HepG2 (cell line): Measurements from ENCODE around the gene CHMP4B. TPM values are rescaled to one million over a fixed set of nuclear protein-coding genes. Genes with fewer than 3 reads are reported as not detected.

Source experiments
- ATAC-seq: fragments of 200-7000 bp; cut with Tn5 transposase; 3 replicates; pipeline ENCODE4 v1.9.1; 2020; ENCODE audit warnings: mild to moderate bottlenecking, moderate library complexity
- BruUV-seq: library from RNA; stranded (reverse); fragments of 400-500 nt; replicated peaks from 2 replicates; lab custom pipeline; 2021; lab: Mats Ljungman, UMichigan
- CTCF ChIA-PET: fragments of 300-600 bp; formaldehyde crosslinking; extraction: SDS; loops from one replicate; lab custom pipeline; 2021; ENCODE audit warnings: low total read pairs, inconsistent platforms, low intra/inter-chr PET ratio; lab: Yijun Ruan, JAX
- POLR2A ChIA-PET: fragments of 350-600 bp; sonication (Branson Sonifier 250); formaldehyde crosslinking; loops from one replicate; lab custom pipeline; 2020; ENCODE audit warnings: antibody characterized with exemption, inconsistent platforms; lab: Yijun Ruan, JAX
- DNase-seq: peaks from one replicate; pipeline ENCODE4 v3.0.0-alpha.2; 2015; ENCODE audit warnings: low spot score
- FAIRE-seq: peaks from 3 replicates; lab custom pipeline; 2011; peaks lifted over from hg19 to GRCh38; lab: Jason Lieb, UNC
- H2AFZ ChIP-seq: one replicate; pipeline ENCODE4 v1.6.1; 2011; ENCODE audit warnings: low read length, inconsistent platforms
- H3K27ac ChIP-seq: fragments of 300-600 bp; 3 replicates; pipeline ENCODE4 v1.8.0; 2011; ENCODE audit warnings: mixed run types, mild to moderate bottlenecking, mixed read lengths, low read length, inconsistent platforms; ENCODE audit not compliant: insufficient read depth; ENCODE audit errors: extremely low read length
- H3K27me3 ChIP-seq, 2 experiments: fragments of 200-600 bp in 1 of 2; 2 replicates in 1 of 2; 3 replicates in 1 of 2; pipeline versions ENCODE4 v1.6.0 to v1.8.0; 2011; ENCODE audit warnings: low read length in 2 of 2, mild to moderate bottlenecking in 2 of 2, moderate library complexity in 2 of 2, inconsistent platforms in 1 of 2; ENCODE audit not compliant: insufficient read depth in 2 of 2, control insufficient read depth in 1 of 2
- H3K36me3 ChIP-seq, 2 experiments: fragments of 200-600 bp in 1 of 2; replicated peaks in 1 of 2; 2 replicates in 1 of 2; 3 replicates in 1 of 2; pipeline versions ENCODE4 v1.5.1 to v1.8.0; 2011; ENCODE audit warnings: low read length in 2 of 2, inconsistent platforms in 1 of 2; ENCODE audit not compliant: insufficient read depth in 2 of 2, control insufficient read depth in 1 of 2
- H3K4me1 ChIP-seq: 2 replicates; pipeline ENCODE4 v1.5.1; 2012; ENCODE audit warnings: low read length, inconsistent platforms; ENCODE audit not compliant: insufficient read depth
- H3K4me2 ChIP-seq: 2 replicates; pipeline ENCODE4 v1.6.0; 2011; ENCODE audit warnings: low read depth, low read length, inconsistent platforms
- H3K4me3 ChIP-seq, 3 experiments: fragments of 200-600 bp in 1 of 3; sonication (generic), shearing (Covaris generic) in 1 of 3; replicated peaks in 1 of 3; 2 replicates each; pipeline ENCODE4 v1.5.1; 2011 to 2016; ENCODE audit warnings: low read length in 3 of 3, inconsistent platforms in 2 of 3, low read depth in 2 of 3, mild to moderate bottlenecking in 2 of 3, control low read depth in 1 of 3, mixed read lengths in 1 of 3; ENCODE audit not compliant: insufficient read depth in 1 of 3
- H3K79me2 ChIP-seq: one replicate; pipeline ENCODE4 v1.6.1; 2011; ENCODE audit warnings: low read length, inconsistent platforms; ENCODE audit not compliant: insufficient read depth
- H3K9ac ChIP-seq: 2 replicates; pipeline ENCODE4 v1.6.0; 2011; ENCODE audit warnings: mild to moderate bottlenecking, low read depth, low read length, inconsistent platforms; ENCODE audit not compliant: insufficient read depth
- H3K9me3 ChIP-seq: 2 replicates; pipeline ENCODE4 v1.5.1; 2012; ENCODE audit warnings: mild to moderate bottlenecking, low read length
- H4K20me1 ChIP-seq: 2 replicates; pipeline ENCODE4 v1.6.0; 2011; ENCODE audit warnings: inconsistent platforms, mild to moderate bottlenecking, low read length, moderate library complexity; ENCODE audit not compliant: insufficient read depth
- CBFB ChIP-seq: sonication (generic); formaldehyde crosslinking; IDR thresholded peaks from 2 replicates; pipeline ENCODE4 v1.4.0; 2020; ENCODE audit warnings: missing genetic modification reagents
- CC2D1A ChIP-seq: sonication (generic); formaldehyde crosslinking; IDR thresholded peaks from 2 replicates; pipeline ENCODE4 v1.8.1; 2023; ENCODE audit warnings: mild to moderate bottlenecking, missing genetic modification reagents
- GTF2F1 ChIP-seq: fragments of 150-350 bp; IDR thresholded peaks from 2 replicates; pipeline ENCODE4 v1.6.1; 2014; ENCODE audit warnings: low read length
- JUNB ChIP-seq: sonication (generic); formaldehyde crosslinking; IDR thresholded peaks from 2 replicates; pipeline ENCODE4 v1.8.0; 2022; ENCODE audit warnings: missing genetic modification reagents, mild to moderate bottlenecking, borderline replicate concordance
- PAF1 ChIP-seq: IDR thresholded peaks from 2 replicates; pipeline ENCODE4 v1.6.1; 2016; ENCODE audit warnings: missing genetic modification reagents, missing compliant biosample characterization
- RBM22 ChIP-seq: fragments of 200-400 bp; formaldehyde crosslinking; optimal IDR thresholded peaks from 2 replicates; pipeline ENCODE3; 2017; ENCODE audit warnings: mild to moderate bottlenecking, low read length, moderate library complexity
- SALL1 ChIP-seq: sonication (generic); formaldehyde crosslinking; IDR thresholded peaks from 2 replicates; pipeline ENCODE4 v1.8.0; 2022; ENCODE audit warnings: mild to moderate bottlenecking, missing genetic modification reagents
- SATB2 ChIP-seq: sonication (generic); formaldehyde crosslinking; IDR thresholded peaks from 2 replicates; pipeline ENCODE4 v1.5.0; 2020; ENCODE audit warnings: missing genetic modification reagents
- SMAD3 ChIP-seq: sonication (generic); formaldehyde crosslinking; IDR thresholded peaks from 2 replicates; pipeline ENCODE4 v1.4.0; 2020; ENCODE audit warnings: missing genetic modification reagents
- ZNF333 ChIP-seq: sonication (generic); formaldehyde crosslinking; IDR thresholded peaks from 2 replicates; pipeline ENCODE4 v1.4.0; 2020; ENCODE audit warnings: mild to moderate bottlenecking, missing genetic modification reagents, borderline replicate concordance
- ZNF781 ChIP-seq: sonication (generic); formaldehyde crosslinking; IDR thresholded peaks from 2 replicates; pipeline ENCODE4 v1.5.1; 2020; ENCODE audit warnings: borderline replicate concordance, mild to moderate bottlenecking, missing genetic modification reagents; ENCODE audit errors: not compliant biosample characterization
- ZSCAN9 ChIP-seq: IDR thresholded peaks from 2 replicates; pipeline ENCODE4 v1.6.1; 2016; ENCODE audit warnings: borderline replicate concordance
- WGBS: methylation state at CpG from one replicate; pipeline ENCODE4 v1.1.6; 2017; ENCODE audit warnings: low lambda C conversion rate; 5-methylcytosine and 5-hydroxymethylcytosine counted together
- in situ Hi-C: cut with HindIII; loops from 2 replicates; pipeline ENCODE4 v1.10.0; 2017; ENCODE audit warnings: low pct_unique_long_range_greater_than_20kb; ENCODE audit not compliant: extremely low pct_ligation_motif_present
- intact Hi-C: fragments of 100-400 bp; cut with micrococcal nuclease; formaldehyde crosslinking; loops from one replicate; pipeline ENCODE4 v1.10.0; 2022; ENCODE audit not compliant: unreplicated experiment
- polyA plus RNA-seq, 8 experiments: library from polyadenylated mRNA; depleted of rRNA in 3 of 8; stranded (reverse) in 7 of 8; unstranded in 1 of 8; fragments of >200 nt; fragmentation: Illumina TruSeq in 4 of 8; extraction: Trizol in 4 of 8; gene quantifications; 2 replicates each; pipeline versions ENCODE4 v1.2.1 to v1.2.3, GENCODE V29; 2011 to 2016; ENCODE audit warnings: low read depth in 4 of 8, missing spikeins in 1 of 8, mixed read lengths in 1 of 8; ENCODE audit not compliant: insufficient read depth in 1 of 8
- total RNA-seq, 5 experiments: library from RNA; depleted of rRNA; stranded (reverse); fragments of >200 nt; fragmentation: Illumina TruSeq; extraction: Trizol; gene quantifications; 2 replicates each; pipeline ENCODE4 v1.2.3, GENCODE V29; 2016; ENCODE audit warnings: low read depth in 1 of 5
- TF ChIP-seq, protein P1 (sequence below): sonication (generic); formaldehyde crosslinking; IDR thresholded peaks from 2 replicates; pipeline ENCODE4 v1.4.0; 2020; ENCODE audit warnings: missing genetic modification reagents, borderline replicate concordance
- TF ChIP-seq, protein P2 (sequence below): sonication (generic); formaldehyde crosslinking; IDR thresholded peaks from 2 replicates; pipeline ENCODE4 v1.4.0; 2020; ENCODE audit warnings: missing genetic modification reagents, borderline replicate concordance
- TF ChIP-seq, protein P3 (sequence below): IDR thresholded peaks from 2 replicates; pipeline ENCODE4 v1.6.1; 2016; ENCODE audit warnings: missing compliant biosample characterization, missing genetic modification reagents, borderline replicate concordance
- TF ChIP-seq, protein P4 (sequence below): sonication (generic); formaldehyde crosslinking; IDR thresholded peaks from 2 replicates; pipeline ENCODE4 v1.8.0; 2022; ENCODE audit warnings: missing genetic modification reagents, mild to moderate bottlenecking, borderline replicate concordance

The CHMP4B gene
- total and polyA plus RNA-seq, 2 of the 13 experiments (the other 11 are each of a cell fraction or from before 2014, with no cell fraction given) = 40.1 to 45.6 TPM

DNA sequence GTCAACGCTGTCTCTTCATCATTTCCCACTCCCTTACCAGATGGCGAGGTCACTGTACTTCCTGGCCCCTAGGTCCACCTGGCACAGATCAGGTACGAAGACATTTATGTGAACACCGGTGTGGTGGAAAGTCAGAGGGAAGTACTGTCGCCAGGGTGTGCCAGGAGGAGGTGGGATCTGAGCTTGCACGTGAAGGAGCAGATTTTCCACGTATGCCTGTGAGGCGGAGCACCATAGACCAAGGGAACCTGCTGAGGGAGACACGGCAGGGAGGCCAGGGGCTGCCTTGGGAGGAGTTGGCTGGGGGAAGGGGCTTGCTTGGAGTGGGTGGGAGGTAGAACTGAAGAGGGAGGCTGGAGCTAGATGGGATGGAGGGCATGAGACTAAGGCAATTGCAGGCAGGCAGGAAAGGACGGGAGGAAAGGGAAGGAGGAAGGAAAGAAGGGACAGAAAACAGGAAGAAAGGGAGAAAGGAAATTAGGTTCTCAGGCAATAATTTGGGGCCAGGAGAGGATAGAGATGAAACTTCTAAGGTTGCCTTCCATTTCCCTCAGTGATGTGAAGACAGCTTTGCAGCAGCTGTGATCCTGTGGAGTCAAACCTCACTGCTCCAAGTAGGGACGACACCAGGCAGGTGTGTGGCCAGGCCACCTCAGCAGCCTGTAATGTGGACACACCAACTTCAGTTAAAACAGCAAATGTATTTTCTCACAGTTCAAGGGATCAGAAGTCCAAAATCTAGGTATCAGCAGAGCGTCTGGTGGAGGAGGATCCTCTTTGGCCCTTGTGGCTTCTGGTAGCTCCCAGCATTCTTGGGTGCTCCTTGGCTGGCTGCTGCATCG lies 46.8 kb downstream of the CHMP4B start:
- BruUV-seq = TSS peak; percentile 45
- H3K9ac ChIP-seq = no peak overlapping the region
- in situ Hi-C loops = no loop called here
- TF ChIP-seq ZSCAN9 (CRISPR knock-in tag) (no peak), PAF1 (CRISPR knock-in tag) (peak; percentile 4; the same call in 1 of the 2 replicates), ZNF333 (no peak), SMAD3 (CRISPR knock-in tag) (no peak), CBFB (CRISPR knock-in tag) (no peak), CC2D1A (CRISPR knock-in tag) (no peak), JUNB (CRISPR knock-in tag) (peak; percentile 13; the same call in 1 of the 2 replicates), RBM22 (peak; percentile 84), SATB2 (CRISPR knock-in tag) (no peak), SALL1 (peak; percentile 8; the same call in 1 of the 2 replicates), GTF2F1 (no peak), ZNF781 (CRISPR knock-in tag) (no peak)
- TF ChIP-seq, protein P1, sequence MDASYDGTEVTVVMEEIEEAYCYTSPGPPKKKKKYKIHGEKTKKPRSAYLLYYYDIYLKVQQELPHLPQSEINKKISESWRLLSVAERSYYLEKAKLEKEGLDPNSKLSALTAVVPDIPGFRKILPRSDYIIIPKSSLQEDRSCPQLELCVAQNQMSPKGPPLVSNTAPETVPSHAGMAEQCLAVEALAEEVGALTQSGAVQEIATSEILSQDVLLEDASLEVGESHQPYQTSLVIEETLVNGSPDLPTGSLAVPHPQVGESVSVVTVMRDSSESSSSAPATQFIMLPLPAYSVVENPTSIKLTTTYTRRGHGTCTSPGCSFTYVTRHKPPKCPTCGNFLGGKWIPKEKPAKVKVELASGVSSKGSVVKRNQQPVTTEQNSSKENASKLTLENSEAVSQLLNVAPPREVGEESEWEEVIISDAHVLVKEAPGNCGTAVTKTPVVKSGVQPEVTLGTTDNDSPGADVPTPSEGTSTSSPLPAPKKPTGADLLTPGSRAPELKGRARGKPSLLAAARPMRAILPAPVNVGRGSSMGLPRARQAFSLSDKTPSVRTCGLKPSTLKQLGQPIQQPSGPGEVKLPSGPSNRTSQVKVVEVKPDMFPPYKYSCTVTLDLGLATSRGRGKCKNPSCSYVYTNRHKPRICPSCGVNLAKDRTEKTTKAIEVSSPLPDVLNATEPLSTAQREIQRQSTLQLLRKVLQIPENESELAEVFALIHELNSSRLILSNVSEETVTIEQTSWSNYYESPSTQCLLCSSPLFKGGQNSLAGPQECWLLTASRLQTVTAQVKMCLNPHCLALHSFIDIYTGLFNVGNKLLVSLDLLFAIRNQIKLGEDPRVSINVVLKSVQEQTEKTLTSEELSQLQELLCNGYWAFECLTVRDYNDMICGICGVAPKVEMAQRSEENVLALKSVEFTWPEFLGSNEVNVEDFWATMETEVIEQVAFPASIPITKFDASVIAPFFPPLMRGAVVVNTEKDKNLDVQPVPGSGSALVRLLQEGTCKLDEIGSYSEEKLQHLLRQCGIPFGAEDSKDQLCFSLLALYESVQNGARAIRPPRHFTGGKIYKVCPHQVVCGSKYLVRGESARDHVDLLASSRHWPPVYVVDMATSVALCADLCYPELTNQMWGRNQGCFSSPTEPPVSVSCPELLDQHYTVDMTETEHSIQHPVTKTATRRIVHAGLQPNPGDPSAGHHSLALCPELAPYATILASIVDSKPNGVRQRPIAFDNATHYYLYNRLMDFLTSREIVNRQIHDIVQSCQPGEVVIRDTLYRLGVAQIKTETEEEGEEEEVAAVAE = no peak
- TF ChIP-seq, protein P2, sequence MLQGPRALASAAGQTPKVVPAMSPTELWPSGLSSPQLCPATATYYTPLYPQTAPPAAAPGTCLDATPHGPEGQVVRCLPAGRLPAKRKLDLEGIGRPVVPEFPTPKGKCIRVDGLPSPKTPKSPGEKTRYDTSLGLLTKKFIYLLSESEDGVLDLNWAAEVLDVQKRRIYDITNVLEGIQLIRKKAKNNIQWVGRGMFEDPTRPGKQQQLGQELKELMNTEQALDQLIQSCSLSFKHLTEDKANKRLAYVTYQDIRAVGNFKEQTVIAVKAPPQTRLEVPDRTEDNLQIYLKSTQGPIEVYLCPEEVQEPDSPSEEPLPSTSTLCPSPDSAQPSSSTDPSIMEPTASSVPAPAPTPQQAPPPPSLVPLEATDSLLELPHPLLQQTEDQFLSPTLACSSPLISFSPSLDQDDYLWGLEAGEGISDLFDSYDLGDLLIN (CRISPR knock-in tag) = no peak
- TF ChIP-seq, protein P3, sequence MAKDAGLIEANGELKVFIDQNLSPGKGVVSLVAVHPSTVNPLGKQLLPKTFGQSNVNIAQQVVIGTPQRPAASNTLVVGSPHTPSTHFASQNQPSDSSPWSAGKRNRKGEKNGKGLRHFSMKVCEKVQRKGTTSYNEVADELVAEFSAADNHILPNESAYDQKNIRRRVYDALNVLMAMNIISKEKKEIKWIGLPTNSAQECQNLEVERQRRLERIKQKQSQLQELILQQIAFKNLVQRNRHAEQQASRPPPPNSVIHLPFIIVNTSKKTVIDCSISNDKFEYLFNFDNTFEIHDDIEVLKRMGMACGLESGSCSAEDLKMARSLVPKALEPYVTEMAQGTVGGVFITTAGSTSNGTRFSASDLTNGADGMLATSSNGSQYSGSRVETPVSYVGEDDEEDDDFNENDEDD = no peak
- TF ChIP-seq, protein P4, sequence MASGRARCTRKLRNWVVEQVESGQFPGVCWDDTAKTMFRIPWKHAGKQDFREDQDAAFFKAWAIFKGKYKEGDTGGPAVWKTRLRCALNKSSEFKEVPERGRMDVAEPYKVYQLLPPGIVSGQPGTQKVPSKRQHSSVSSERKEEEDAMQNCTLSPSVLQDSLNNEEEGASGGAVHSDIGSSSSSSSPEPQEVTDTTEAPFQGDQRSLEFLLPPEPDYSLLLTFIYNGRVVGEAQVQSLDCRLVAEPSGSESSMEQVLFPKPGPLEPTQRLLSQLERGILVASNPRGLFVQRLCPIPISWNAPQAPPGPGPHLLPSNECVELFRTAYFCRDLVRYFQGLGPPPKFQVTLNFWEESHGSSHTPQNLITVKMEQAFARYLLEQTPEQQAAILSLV = 0 out of 2 replicates have a peak, but pooled peaks have one; percentile 26

More for the DNA sequence above, 46.8 kb downstream of the CHMP4B start:
- Histone ChIP-seq H3K79me2 (no peaks in the 10 kb centered on the region), H2AFZ (no peak overlapping the region), H3K4me1 (peaks cover 32% of the 10 kb centered on the region), H3K4me3 (no peak overlapping the region), H4K20me1 (no peaks in the 10 kb centered on the region), H3K36me3 (peaks cover 19 to 24% of the 10 kb centered on the region in 2 experiments), H3K27me3 (no peaks in the 10 kb centered on the region), H3K9me3 (no peaks in the 10 kb centered on the region), H3K4me2 (no peak overlapping the region), H3K27ac (no peak overlapping the region)
- ATAC-seq = peak; percentile 5; the same call in 1 of the 3 replicates
- intact Hi-C loops = no loop called here
- no peak for DNase-seq
- ChIA-PET CTCF (no interaction called here), POLR2A (interaction anchor here (1.0 to 2.0 kb wide), 2 partner anchors 45 to 135 kb away, joined by 3 to 6 read pairs; partner anchors contain the start of gene RALY)
- WGBS = 77% methylated on average over 13 of the region's 13 CpGs
- no peak for FAIRE-seq
